HepG2 (cell line): ENCODE results near the gene MMP19. TPM values are rescaled to one million over a fixed set of nuclear protein-coding genes. Genes with fewer than 3 reads are reported as not detected.

ENCODE experiments used
- CBX1 ChIP-seq: IDR thresholded peaks from one replicate; pipeline ENCODE4 v1.6.1; 2016; ENCODE audit warnings: antibody characterized with exemption, low read depth
- FOXA1 ChIP-seq, 2 experiments: fragments of 450-650 bp in 1 of 2; sonication (generic) in 1 of 2; formaldehyde crosslinking in 1 of 2; IDR thresholded peaks; 2 replicates each; pipeline versions ENCODE4 v1.4.0 to v1.6.1; 2016 to 2020; ENCODE audit warnings: missing genetic modification reagents in 1 of 2
- FOXO1 ChIP-seq: sonication (generic); formaldehyde crosslinking; IDR thresholded peaks from 2 replicates; pipeline ENCODE4 v1.4.0; 2020; ENCODE audit warnings: missing genetic modification reagents
- HDAC2 ChIP-seq: sonication (generic); formaldehyde crosslinking; IDR thresholded peaks from 2 replicates; pipeline ENCODE4 v1.4.0; 2020; ENCODE audit warnings: missing genetic modification reagents
- HNRNPUL1 ChIP-seq: fragments of 200-400 bp; formaldehyde crosslinking; IDR thresholded peaks from 2 replicates; pipeline ENCODE4 v1.6.1; 2017; ENCODE audit warnings: low read depth, mild to moderate bottlenecking, low read length, moderate library complexity
- MAFK ChIP-seq, 2 experiments: IDR thresholded peaks in 1 of 2; conservative IDR thresholded peaks in 1 of 2; 2 replicates each; pipeline ENCODE4 v1.6.1; 2011; ENCODE audit warnings: improper control_type of control experiment in 2 of 2, low read length in 2 of 2
- MTF2 ChIP-seq: sonication (generic); formaldehyde crosslinking; IDR thresholded peaks from 2 replicates; pipeline ENCODE4 v1.5.0; 2020; ENCODE audit warnings: missing genetic modification reagents, borderline replicate concordance
- NKX3-1 ChIP-seq: sonication (generic); formaldehyde crosslinking; IDR thresholded peaks from 2 replicates; pipeline ENCODE4 v1.5.0; 2020; ENCODE audit warnings: missing genetic modification reagents
- NR3C1 ChIP-seq: sonication (generic); formaldehyde crosslinking; IDR thresholded peaks from 2 replicates; pipeline ENCODE4 v1.4.0; 2020; ENCODE audit warnings: missing genetic modification reagents
- PHF21A ChIP-seq: sonication (generic); formaldehyde crosslinking; IDR thresholded peaks from 2 replicates; pipeline ENCODE4 v1.5.0; 2020; ENCODE audit warnings: mild to moderate bottlenecking, missing genetic modification reagents
- RFXAP ChIP-seq: sonication (generic); formaldehyde crosslinking; IDR thresholded peaks from 2 replicates; pipeline ENCODE4 v1.4.0; 2020; ENCODE audit warnings: missing genetic modification reagents, borderline replicate concordance
- SP1 ChIP-seq, 2 experiments: fragments of 450-650 bp in 1 of 2; sonication (generic) in 1 of 2; formaldehyde crosslinking in 1 of 2; IDR thresholded peaks; 2 replicates each; pipeline versions ENCODE4 v1.4.0 to v1.6.1; 2016 to 2020; ENCODE audit warnings: missing genetic modification reagents in 1 of 2
- ZBTB37 ChIP-seq: sonication (generic); formaldehyde crosslinking; IDR thresholded peaks from 2 replicates; pipeline ENCODE4 v1.4.0; 2020; ENCODE audit warnings: mild to moderate bottlenecking, missing genetic modification reagents
- ZFP62 ChIP-seq: sonication (generic); formaldehyde crosslinking; IDR thresholded peaks from 2 replicates; pipeline ENCODE4 v1.4.0; 2020; ENCODE audit warnings: missing genetic modification reagents
- ZKSCAN1 ChIP-seq: fragments of 150-350 bp; IDR thresholded peaks from 2 replicates; pipeline ENCODE4 v1.6.1; 2014; ENCODE audit warnings: low read length
- ZNF264 ChIP-seq: sonication (generic); formaldehyde crosslinking; IDR thresholded peaks from 2 replicates; pipeline ENCODE4 v1.4.0; 2020; ENCODE audit warnings: missing genetic modification reagents
- ZNF644 ChIP-seq: IDR thresholded peaks from 2 replicates; pipeline ENCODE4 v1.6.1; 2016; ENCODE audit warnings: low read depth
- ZNF761 ChIP-seq: sonication (generic); formaldehyde crosslinking; conservative IDR thresholded peaks from 2 replicates; pipeline ENCODE4 v1.4.0; 2020; ENCODE audit warnings: mild to moderate bottlenecking, missing genetic modification reagents
- ZSCAN31 ChIP-seq: sonication (generic); formaldehyde crosslinking; IDR thresholded peaks from 2 replicates; pipeline ENCODE4 v1.5.0; 2020; ENCODE audit warnings: low read depth, mild to moderate bottlenecking, missing genetic modification reagents
- polyA plus RNA-seq, 8 experiments: library from polyadenylated mRNA; depleted of rRNA in 3 of 8; stranded (reverse) in 7 of 8; unstranded in 1 of 8; fragments of >200 nt; fragmentation: Illumina TruSeq in 4 of 8; extraction: Trizol in 4 of 8; gene quantifications; 2 replicates each; pipeline versions ENCODE4 v1.2.1 to v1.2.3, GENCODE V29; 2011 to 2016; ENCODE audit warnings: low read depth in 4 of 8, missing spikeins in 1 of 8, mixed read lengths in 1 of 8; ENCODE audit not compliant: insufficient read depth in 1 of 8
- total RNA-seq, 5 experiments: library from RNA; depleted of rRNA; stranded (reverse); fragments of >200 nt; fragmentation: Illumina TruSeq; extraction: Trizol; gene quantifications; 2 replicates each; pipeline ENCODE4 v1.2.3, GENCODE V29; 2016; ENCODE audit warnings: low read depth in 1 of 5
- TF ChIP-seq, protein P1 (sequence below): sonication (generic); formaldehyde crosslinking; IDR thresholded peaks from 2 replicates; pipeline ENCODE4 v1.4.0; 2020; ENCODE audit warnings: missing genetic modification reagents
- TF ChIP-seq, protein P2 (sequence below): sonication (generic); formaldehyde crosslinking; IDR thresholded peaks from 2 replicates; pipeline ENCODE4 v1.5.1; 2020; ENCODE audit warnings: missing genetic modification reagents, mild to moderate bottlenecking, borderline replicate concordance
- TF ChIP-seq, protein P3 (sequence below): IDR thresholded peaks from 2 replicates; pipeline ENCODE4 v1.6.1; 2016; ENCODE audit warnings: missing compliant biosample characterization, missing genetic modification reagents, borderline replicate concordance
- TF ChIP-seq, protein P4 (sequence below): sonication (generic); formaldehyde crosslinking; IDR thresholded peaks from 2 replicates; pipeline ENCODE4 v1.4.0; 2020; ENCODE audit warnings: missing genetic modification reagents, low read depth, mild to moderate bottlenecking, borderline replicate concordance

Gene MMP19
- total and polyA plus RNA-seq, 2 of the 13 experiments (the other 11 are each of a cell fraction or from before 2014, with no cell fraction given), result 0.07 to 0.08 TPM

DNA sequence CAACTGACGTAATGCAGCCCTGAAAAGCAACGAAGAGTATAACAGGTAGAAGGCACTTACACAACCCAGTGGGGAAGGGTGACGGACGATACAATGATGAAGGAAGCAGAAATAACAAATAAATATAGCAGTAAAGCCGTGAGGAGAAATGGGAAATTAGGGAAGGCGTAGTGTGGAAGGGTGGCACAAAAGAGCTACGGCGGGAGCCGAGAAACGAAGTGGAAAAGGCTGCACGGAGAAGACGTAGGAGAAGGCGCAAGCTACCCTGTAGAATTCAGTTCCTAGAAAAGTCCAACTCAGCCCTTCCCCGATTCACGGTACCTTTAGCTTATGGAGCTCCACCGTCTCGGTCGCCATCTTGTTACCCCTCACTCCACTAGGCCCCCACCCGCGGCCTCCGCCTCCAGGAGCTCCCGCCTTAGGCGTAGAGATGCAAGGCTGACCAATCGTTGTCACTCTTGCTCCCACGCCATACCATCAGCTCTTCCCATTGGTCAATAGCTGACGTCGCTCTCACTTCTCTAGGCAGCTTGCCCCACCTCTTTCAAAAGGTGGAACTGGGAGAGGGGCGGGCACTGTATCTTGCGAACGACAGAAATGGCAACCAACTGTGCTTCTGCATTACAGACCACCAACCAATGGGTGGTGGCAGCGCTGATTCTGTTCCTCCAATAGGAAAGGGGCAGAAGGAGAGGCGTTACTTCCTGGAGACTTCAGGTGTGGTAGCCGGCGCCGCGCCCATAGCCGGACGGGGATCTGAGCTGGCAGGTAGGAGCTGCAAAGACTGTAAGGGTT, 25.2 kb downstream of the MMP19 start, which contains the start of the genes ORMDL2 and SARNP (continued):
- TF ChIP-seq, protein P1, sequence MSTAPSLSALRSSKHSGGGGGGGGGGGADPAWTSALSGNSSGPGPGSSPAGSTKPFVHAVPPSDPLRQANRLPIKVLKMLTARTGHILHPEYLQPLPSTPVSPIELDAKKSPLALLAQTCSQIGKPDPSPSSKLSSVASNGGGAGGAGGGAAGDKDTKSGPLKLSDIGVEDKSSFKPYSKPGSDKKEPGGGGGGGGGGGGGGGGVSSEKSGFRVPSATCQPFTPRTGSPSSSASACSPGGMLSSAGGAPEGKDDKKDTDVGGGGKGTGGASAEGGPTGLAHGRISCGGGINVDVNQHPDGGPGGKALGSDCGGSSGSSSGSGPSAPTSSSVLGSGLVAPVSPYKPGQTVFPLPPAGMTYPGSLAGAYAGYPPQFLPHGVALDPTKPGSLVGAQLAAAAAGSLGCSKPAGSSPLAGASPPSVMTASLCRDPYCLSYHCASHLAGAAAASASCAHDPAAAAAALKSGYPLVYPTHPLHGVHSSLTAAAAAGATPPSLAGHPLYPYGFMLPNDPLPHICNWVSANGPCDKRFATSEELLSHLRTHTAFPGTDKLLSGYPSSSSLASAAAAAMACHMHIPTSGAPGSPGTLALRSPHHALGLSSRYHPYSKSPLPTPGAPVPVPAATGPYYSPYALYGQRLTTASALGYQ (CRISPR knock-in tag), result 0 out of 2 replicates have a peak, but pooled peaks have one; percentile 12
- TF ChIP-seq ZSCAN31 (CRISPR knock-in tag) (0 out of 2 replicates have a peak, but pooled peaks have one; percentile 58), ZNF644 (CRISPR knock-in tag) (no peak), NR3C1 (no peak), NKX3-1 (no peak), SP1 (IDR thresholded peaks at IDR 0.05) (no peak), SP1 (CRISPR knock-in tag; IDR thresholded peaks at IDR 0.05) (peak; percentile 76), RFXAP (CRISPR knock-in tag) (peak; percentile 57; the same call in 1 of the 2 replicates), FOXA1 (IDR thresholded peaks at IDR 0.05) (no peak), FOXA1 (CRISPR knock-in tag; IDR thresholded peaks at IDR 0.05) (no peak), HDAC2 (no peak), MAFK (conservative IDR thresholded peaks at IDR 0.05 in 1 of 2, IDR thresholded peaks at IDR 0.05 in 1 of 2; ENCODE audit: low read length in 2 of 2) (no peak), ZNF761 (no peak), CBX1 (no peak), PHF21A (peak; percentile 72; the same call in 1 of the 2 replicates), ZNF264 (CRISPR knock-in tag) (no peak), MTF2 (CRISPR knock-in tag) (no peak), ZFP62 (CRISPR knock-in tag) (no peak), ZKSCAN1 (no peak), HNRNPUL1 (no peak), FOXO1 (no peak), ZBTB37 (CRISPR knock-in tag) (no peak)
- TF ChIP-seq, protein P2, sequence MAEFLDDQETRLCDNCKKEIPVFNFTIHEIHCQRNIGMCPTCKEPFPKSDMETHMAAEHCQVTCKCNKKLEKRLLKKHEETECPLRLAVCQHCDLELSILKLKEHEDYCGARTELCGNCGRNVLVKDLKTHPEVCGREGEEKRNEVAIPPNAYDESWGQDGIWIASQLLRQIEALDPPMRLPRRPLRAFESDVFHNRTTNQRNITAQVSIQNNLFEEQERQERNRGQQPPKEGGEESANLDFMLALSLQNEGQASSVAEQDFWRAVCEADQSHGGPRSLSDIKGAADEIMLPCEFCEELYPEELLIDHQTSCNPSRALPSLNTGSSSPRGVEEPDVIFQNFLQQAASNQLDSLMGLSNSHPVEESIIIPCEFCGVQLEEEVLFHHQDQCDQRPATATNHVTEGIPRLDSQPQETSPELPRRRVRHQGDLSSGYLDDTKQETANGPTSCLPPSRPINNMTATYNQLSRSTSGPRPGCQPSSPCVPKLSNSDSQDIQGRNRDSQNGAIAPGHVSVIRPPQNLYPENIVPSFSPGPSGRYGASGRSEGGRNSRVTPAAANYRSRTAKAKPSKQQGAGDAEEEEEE, result no peak; the same call in 1 of the 2 replicates
- TF ChIP-seq, protein P3, sequence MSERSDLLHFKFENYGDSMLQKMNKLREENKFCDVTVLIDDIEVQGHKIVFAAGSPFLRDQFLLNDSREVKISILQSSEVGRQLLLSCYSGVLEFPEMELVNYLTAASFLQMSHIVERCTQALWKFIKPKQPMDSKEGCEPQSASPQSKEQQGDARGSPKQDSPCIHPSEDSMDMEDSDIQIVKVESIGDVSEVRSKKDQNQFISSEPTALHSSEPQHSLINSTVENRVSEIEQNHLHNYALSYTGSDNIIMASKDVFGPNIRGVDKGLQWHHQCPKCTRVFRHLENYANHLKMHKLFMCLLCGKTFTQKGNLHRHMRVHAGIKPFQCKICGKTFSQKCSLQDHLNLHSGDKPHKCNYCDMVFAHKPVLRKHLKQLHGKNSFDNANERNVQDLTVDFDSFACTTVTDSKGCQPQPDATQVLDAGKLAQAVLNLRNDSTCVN (CRISPR knock-in tag), result no peak
- TF ChIP-seq, protein P4, sequence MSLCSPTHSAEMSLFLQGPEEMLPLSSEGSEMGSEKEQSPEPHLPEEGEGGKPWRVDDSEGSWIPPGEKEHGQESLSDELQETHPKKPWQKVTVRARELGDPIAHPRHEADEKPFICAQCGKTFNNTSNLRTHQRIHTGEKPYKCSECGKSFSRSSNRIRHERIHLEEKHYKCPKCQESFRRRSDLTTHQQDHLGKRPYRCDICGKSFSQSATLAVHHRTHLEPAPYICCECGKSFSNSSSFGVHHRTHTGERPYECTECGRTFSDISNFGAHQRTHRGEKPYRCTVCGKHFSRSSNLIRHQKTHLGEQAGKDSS (CRISPR knock-in tag), result 0 out of 2 replicates have a peak, but pooled peaks have one; percentile 18
